Epidermal melanocyte (primary cell): ENCODE measurements around the gene RANBP3L.

Experiments used
- DNase-seq: peaks from one replicate; pipeline ENCODE4 v3.0.0; 2011; ENCODE audit warnings: low spot score; ENCODE audit not compliant: insufficient read length

Gene RANBP3L

DNA sequence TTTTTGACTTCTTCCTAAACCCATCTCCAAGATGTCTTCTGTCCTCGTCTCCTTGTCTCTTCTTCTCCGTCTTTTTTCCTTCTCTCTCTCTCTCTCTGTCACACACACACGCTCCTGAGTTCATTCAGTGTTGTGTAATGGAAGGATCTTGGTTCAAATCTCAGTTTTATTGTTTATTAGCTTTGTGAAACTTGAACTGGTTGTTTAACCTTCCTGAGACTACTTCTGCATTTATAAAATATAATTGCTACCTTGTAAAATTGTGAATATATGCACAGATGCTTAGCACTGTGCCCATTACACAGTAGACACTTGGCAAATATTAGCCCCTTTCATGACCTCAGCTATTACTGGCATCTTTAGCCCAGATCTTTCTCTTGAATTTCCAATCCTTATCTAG is 57.6 kb downstream of the RANBP3L start:
- DNase-seq: no peak

- DNase-seq: no peak
These were observed 58.0 kb downstream of the RANBP3L start for GRCh38 chr5:36243653-36244052.

- no peak for DNase-seq
These were observed 58.9 kb downstream of the RANBP3L start for GRCh38 chr5:36242534-36243485.

DNA sequence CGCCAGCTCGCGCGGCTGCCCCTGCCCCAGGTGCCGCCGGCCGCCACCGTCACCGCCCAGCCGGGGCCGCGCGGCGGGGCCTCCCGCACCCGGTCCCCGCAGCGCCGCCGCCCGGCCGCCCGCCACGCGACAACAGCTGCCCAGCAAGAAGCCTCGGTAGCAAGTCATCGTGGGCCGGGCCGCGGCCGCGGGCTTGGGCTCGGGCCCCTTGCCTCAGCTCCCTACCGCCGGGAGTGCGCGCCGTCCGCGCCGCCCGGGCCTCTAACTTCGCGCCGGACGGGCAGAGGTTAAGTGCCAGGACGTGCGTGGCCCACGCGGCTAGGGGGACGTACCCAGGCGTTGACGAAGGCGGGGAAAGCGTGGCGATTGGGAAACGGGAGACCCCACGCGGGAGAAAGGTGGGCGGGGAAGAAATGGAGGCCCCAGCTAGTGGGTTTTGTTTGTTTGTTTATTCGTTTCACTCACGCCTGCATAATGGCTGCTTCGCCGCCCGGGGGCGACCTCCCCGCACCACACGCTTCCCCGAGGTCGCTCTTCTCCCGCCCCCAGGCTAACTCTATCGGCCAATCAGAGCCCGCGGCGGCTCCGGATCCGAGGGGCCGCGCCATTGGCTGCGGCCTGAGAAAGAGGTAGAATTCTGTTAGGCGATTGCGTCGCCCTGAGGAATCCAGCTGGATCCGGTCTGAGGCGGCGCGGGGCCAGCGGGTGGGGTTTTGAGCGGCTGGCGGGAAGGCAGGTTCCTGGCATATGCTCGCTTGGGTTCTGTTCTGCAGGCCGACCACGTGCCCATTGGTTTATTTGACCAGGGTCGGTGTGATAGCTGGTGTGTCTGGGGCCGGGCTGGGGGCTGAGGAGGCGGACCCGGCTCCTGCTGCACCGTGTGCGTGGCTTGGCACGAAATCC is 59.8 kb downstream of the RANBP3L start, which contains the start of gene NADK2:
Gene NADK2 (minus strand): TSS at position 295 of the 903 bp plus-strand sequence. CDS start 127 bp downstream, at position 168.
- DNase-seq: peak; percentile 81

- DNase-seq: no peak
These were observed 60.7 kb downstream of the RANBP3L start for GRCh38 chr5:36240779-36241630.

- no peak for DNase-seq
These were observed 62.1 kb downstream of the RANBP3L start for GRCh38 chr5:36239370-36240293.

DNA sequence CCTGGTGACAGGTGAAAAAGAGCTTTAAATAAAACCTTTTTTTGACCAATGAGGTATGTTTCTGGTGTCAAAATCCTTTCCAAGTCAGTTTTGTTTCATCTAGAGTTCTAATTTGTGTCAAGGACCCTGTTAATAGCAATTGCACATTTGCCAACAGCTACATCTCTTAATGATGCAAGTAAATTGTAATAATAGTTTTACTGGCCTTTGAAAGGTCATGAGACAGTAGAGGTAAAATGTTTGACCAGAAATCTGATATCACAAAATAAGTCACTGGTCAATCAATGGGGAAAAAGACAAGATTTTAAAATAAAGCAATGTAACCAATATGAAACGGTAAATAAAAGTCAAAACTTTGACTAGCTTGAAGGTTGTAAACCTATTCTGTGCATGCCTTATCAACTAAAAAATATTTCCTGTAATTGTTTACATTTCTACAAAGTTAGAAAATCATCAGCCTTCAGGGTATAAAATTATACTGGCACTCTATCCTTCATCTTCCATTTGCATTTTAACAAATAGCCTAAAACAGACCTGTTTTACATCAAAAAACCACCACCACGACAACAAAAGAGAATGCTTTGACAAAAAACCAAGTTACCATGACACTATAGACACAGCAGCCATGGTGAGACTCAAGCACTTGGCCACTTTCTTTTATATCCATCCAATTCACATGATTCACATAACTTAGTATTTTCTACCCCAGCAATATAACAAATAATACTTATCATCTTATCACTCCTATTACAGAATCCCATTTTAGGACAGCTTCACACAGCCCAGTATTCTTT is 63.0 kb downstream of the RANBP3L start:
- no peak for DNase-seq

- DNase-seq: no peak
These were observed 64.0 kb downstream of the RANBP3L start for GRCh38 chr5:36237751-36238150.

GRCh38 chr5:36236801-36237200 is 64.9 kb downstream of the RANBP3L start:
- no peak for DNase-seq

DNA sequence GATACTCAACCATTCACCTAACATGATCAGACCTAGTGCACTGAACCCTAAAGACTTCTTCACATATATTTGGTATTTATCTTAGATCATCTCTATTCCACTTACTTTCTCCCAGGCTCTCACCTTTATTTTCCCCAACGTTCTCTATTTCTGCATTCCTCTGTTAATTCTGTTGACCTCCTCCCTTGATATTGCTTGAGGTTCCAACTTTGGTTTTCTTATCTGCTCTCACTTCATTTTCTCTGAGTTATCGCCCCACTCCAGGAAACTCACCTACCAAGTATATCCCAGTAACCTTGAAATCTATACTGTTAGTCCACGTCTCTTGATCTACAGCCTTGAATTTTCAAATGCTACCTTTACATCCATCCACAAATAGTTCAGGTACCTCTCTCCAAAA is 69.2 kb downstream of the RANBP3L start:
- DNase-seq: no peak

DNA sequence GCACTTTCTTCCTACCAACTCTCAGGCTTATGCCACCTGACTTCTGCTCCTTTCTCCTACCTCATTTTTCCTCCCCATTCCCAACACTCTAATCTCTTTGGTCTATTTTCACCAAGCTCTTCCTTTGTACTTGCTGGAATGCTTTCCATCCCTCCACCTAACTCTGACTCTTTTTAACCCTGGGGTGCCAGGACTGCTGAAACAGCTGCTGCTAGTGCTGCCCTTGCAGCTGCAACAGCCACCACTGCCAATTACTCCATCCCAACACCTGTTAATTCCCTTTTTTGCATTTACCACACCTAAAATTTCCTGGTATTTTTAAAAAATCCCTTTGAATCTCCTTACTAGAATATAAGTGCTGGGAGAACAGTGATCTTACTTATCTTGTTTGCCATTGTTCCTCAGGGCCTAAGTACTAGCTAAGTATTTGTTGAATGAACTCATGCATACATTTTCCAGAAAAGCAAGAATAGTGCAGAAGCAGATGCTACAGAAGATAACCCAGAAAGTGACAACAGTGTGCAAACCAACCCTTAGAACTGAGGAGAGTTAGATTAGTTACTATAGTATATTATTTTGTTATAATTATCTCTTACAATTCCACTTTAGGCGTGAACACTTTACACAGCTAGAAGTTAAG is 71.4 kb downstream of the RANBP3L start:
- no peak for DNase-seq

GRCh38 chr5:36228505-36228904 is 73.2 kb downstream of the RANBP3L start:
- DNase-seq: no peak

DNA sequence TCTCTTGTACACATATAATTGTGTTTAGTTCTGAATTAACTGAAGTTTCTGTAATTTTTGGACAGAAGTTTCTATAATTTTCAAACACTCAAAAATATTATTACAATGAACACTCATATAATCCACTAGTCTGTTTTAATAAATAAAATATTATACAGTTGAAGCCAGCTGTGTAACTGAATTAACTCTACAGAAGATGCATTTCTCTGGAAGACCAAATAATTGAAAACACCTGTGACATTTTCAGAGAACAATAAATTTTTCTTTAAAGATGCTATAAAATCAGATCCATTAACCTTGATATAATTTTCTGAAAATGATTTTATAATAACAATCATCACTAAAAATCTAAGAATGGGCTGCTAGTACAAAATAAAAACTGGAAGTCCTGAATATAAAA is 74.7 kb downstream of the RANBP3L start:
- DNase-seq: no peak

- DNase-seq: no peak
These were observed 79.1 kb downstream of the RANBP3L start for GRCh38 chr5:36222620-36223019.

- no peak for DNase-seq
These were observed 83.7 kb downstream of the RANBP3L start for GRCh38 chr5:36217988-36218387.

DNA sequence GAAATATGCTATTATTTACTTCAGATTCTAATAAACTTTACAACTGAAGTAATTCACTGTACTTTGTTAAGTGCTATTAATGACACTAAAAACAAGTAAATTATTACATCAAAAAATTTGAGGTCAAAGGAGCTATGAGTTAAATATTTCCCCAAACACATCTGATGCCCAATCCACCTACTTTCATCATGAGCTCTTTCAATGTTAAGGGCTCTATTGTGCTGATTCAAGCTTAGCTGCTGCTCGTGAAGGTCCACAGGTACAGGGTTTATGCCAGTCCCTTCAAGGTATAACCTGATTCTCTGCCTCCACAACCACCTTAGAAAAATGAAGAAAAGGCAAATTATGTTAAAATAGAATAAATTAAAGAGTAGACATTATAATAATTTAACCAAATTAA is 84.1 kb downstream of the RANBP3L start:
- DNase-seq: no peak

- no peak for DNase-seq
These were observed 85.8 kb downstream of the RANBP3L start for GRCh38 chr5:36215910-36216309.

- DNase-seq: no peak
These were observed 87.3 kb downstream of the RANBP3L start for GRCh38 chr5:36214436-36214835.

DNA sequence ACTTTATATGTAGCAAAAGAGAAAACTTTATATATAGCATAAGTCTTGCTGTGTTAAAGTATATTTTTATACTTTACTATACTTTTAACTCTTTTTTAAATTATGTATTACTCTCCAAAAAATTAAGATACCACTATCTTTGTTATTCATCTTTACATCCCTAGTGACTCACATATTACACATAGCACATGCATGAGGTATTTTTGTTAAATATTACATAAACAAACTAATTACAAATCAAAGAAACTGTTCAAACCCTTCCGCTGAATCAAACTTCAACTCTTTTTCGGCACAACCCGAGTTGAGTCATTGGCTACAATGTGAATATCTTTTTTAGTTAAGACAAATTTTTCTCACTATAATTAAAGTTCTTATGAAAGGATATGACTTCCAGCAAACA is 92.0 kb downstream of the RANBP3L start:
- no peak for DNase-seq
